H9 (cell line): ENCODE results near the gene PRICKLE3. TPM values are rescaled to one million over a fixed set of nuclear protein-coding genes. Genes with fewer than 3 reads are reported as not detected.

Source experiments
- DNase-seq: peaks from one replicate; pipeline ENCODE4 v3.0.0-alpha.2; 2017
- H2AFZ ChIP-seq: one replicate; pipeline ENCODE4 v1.6.1; 2013; ENCODE audit warnings: mild to moderate bottlenecking, low read length, control low read depth, moderate library complexity
- H2AK5ac ChIP-seq: 2 replicates; pipeline ENCODE4 v1.6.1; 2013; ENCODE audit warnings: low read length, control low read depth, mixed read lengths; ENCODE audit not compliant: insufficient read length
- H2BK120ac ChIP-seq: one replicate; pipeline ENCODE4 v1.6.1; 2013; ENCODE audit warnings: low read depth, mild to moderate bottlenecking, low read length, control low read depth, inconsistent platforms; ENCODE audit not compliant: poor library complexity, severe bottlenecking
- H2BK12ac ChIP-seq: 2 replicates; pipeline ENCODE4 v1.6.1; 2013; ENCODE audit warnings: low read length, control low read depth, mixed read lengths, low read depth; ENCODE audit not compliant: insufficient read length
- H2BK15ac ChIP-seq: 2 replicates; pipeline ENCODE4 v1.6.1; 2013; ENCODE audit warnings: low read depth, low read length, control low read depth
- H2BK20ac ChIP-seq: one replicate; pipeline ENCODE4 v1.6.1; 2013; ENCODE audit warnings: low read depth, mild to moderate bottlenecking, low read length, control low read depth, inconsistent platforms; ENCODE audit not compliant: poor library complexity, severe bottlenecking
- H2BK5ac ChIP-seq: 2 replicates; pipeline ENCODE4 v1.6.1; 2013; ENCODE audit warnings: low read length, control low read depth, mixed read lengths; ENCODE audit not compliant: insufficient read length
- H3K14ac ChIP-seq: 2 replicates; pipeline ENCODE4 v1.6.1; 2013; ENCODE audit warnings: low read length, control low read depth; ENCODE audit not compliant: insufficient read depth
- H3K18ac ChIP-seq: 2 replicates; pipeline ENCODE4 v1.6.1; 2013; ENCODE audit warnings: low read depth, mild to moderate bottlenecking, mixed read lengths, low read length, control low read depth; ENCODE audit not compliant: insufficient read length
- H3K23ac ChIP-seq: 2 replicates; pipeline ENCODE4 v1.6.1; 2013; ENCODE audit warnings: low read length, control low read depth, mixed read lengths, low read depth; ENCODE audit not compliant: insufficient read length
- H3K23me2 ChIP-seq: 2 replicates; pipeline ENCODE4 v1.6.1; 2013; ENCODE audit warnings: low read depth, mild to moderate bottlenecking, mixed read lengths, low read length, control low read depth; ENCODE audit not compliant: insufficient read length, poor library complexity, severe bottlenecking
- H3K27ac ChIP-seq: 2 replicates; pipeline ENCODE4 v1.5.1; 2013; ENCODE audit warnings: low read length, control low read depth, mixed read lengths, low read depth; ENCODE audit not compliant: insufficient read length
- H3K27me3 ChIP-seq: 2 replicates; pipeline ENCODE4 v1.6.1; 2013; ENCODE audit warnings: low read length, control low read depth, inconsistent platforms; ENCODE audit not compliant: insufficient read depth
- H3K4ac ChIP-seq: 2 replicates; pipeline ENCODE4 v1.6.1; 2013; ENCODE audit warnings: low read depth, mild to moderate bottlenecking, control low read depth, inconsistent platforms, low read length, moderate library complexity
- H3K4me1 ChIP-seq: 2 replicates; pipeline ENCODE4 v1.6.1; 2013; ENCODE audit warnings: low read length, control low read depth, inconsistent platforms; ENCODE audit not compliant: insufficient read depth
- H3K4me2 ChIP-seq: 2 replicates; pipeline ENCODE4 v1.6.1; 2013; ENCODE audit warnings: low read length, control low read depth, mixed read lengths; ENCODE audit not compliant: insufficient read length, insufficient read depth
- H3K56ac ChIP-seq: 2 replicates; pipeline ENCODE4 v1.6.1; 2013; ENCODE audit warnings: low read depth, mild to moderate bottlenecking, mixed read lengths, low read length, control low read depth; ENCODE audit not compliant: insufficient read length
- H3K79me1 ChIP-seq: 2 replicates; pipeline ENCODE4 v1.6.1; 2013; ENCODE audit warnings: low read depth, mild to moderate bottlenecking, moderate library complexity, low read length, control low read depth, inconsistent platforms; ENCODE audit not compliant: insufficient read depth, poor library complexity, severe bottlenecking
- H3K79me2 ChIP-seq: 2 replicates; pipeline ENCODE4 v1.6.1; 2013; ENCODE audit warnings: low read length, control low read depth, inconsistent platforms; ENCODE audit not compliant: insufficient read depth
- H3K9ac ChIP-seq: 2 replicates; pipeline ENCODE4 v1.6.1; 2013; ENCODE audit warnings: low read length, control low read depth, mixed read lengths; ENCODE audit not compliant: insufficient read length; ENCODE audit errors: extremely low read depth
- H3K9me3 ChIP-seq: one replicate; pipeline ENCODE4 v1.6.1; 2013; ENCODE audit warnings: low read depth, low read length, inconsistent platforms; ENCODE audit not compliant: control insufficient read depth
- H3T11ph ChIP-seq: one replicate; pipeline ENCODE4 v1.6.1; 2013; ENCODE audit warnings: mild to moderate bottlenecking, low read length, control low read depth, inconsistent platforms
- H4K20me1 ChIP-seq: one replicate; pipeline ENCODE4 v1.6.1; 2013; ENCODE audit not compliant: control insufficient read depth, insufficient read length, insufficient read depth
- H4K5ac ChIP-seq: 2 replicates; pipeline ENCODE4 v1.6.1; 2013; ENCODE audit warnings: low read depth, mild to moderate bottlenecking, mixed read lengths, low read length, control low read depth; ENCODE audit not compliant: insufficient read length
- H4K8ac ChIP-seq: replicated peaks from 2 replicates; pipeline ENCODE4 v1.6.1; 2013; ENCODE audit warnings: low read length, control low read depth, mixed read lengths, low read depth; ENCODE audit not compliant: insufficient read length
- H4K91ac ChIP-seq: 2 replicates; pipeline ENCODE4 v1.6.1; 2013; ENCODE audit warnings: low read depth, mild to moderate bottlenecking, moderate library complexity, mixed read lengths, low read length, control low read depth; ENCODE audit not compliant: insufficient read length
- H3K27ac Mint-ChIP-seq, 3 experiments: 2 replicates in 2 of 3; 3 replicates in 1 of 3; pipeline ENCODE4 v1.8.0; 2020 to 2021; ENCODE audit warnings: mixed read lengths in 3 of 3, mild to moderate bottlenecking in 1 of 3, moderate library complexity in 1 of 3
- H3K27me3 Mint-ChIP-seq: 2 replicates; pipeline ENCODE4 v1.8.0; 2021; ENCODE audit warnings: low read depth, mild to moderate bottlenecking, moderate library complexity, mixed read lengths
- H3K36me3 Mint-ChIP-seq, 3 experiments: 2 replicates in 2 of 3; 3 replicates in 1 of 3; pipeline ENCODE4 v1.8.0; 2020 to 2021; ENCODE audit warnings: low read depth in 3 of 3, mixed read lengths in 3 of 3; ENCODE audit not compliant: insufficient read depth in 1 of 3
- H3K4me1 Mint-ChIP-seq, 2 experiments: 2 replicates each; pipeline ENCODE4 v1.8.0; 2020; ENCODE audit warnings: mixed read lengths in 2 of 2
- H3K4me3 Mint-ChIP-seq, 2 experiments: 2 replicates in 1 of 2; 3 replicates in 1 of 2; pipeline ENCODE4 v1.8.0; 2020 to 2021; ENCODE audit warnings: mild to moderate bottlenecking in 2 of 2, mixed read lengths in 2 of 2, moderate library complexity in 1 of 2
- H3K9me3 Mint-ChIP-seq, 2 experiments: 2 replicates in 1 of 2; 3 replicates in 1 of 2; pipeline ENCODE4 v1.8.0; 2020; ENCODE audit warnings: mild to moderate bottlenecking in 2 of 2, mixed read lengths in 2 of 2, moderate library complexity in 1 of 2
- CTCF ChIP-seq: fragments of 200-600 bp; sonication (generic); conservative IDR thresholded peaks from 3 replicates; pipeline ENCODE4 v1.8.0; 2021; ENCODE audit warnings: antibody characterized with exemption, mild to moderate bottlenecking
- WGBS: extraction: QIAGEN DNeasy Blood & Tissue Kit; methylation state at CpG from one replicate; pipeline ENCODE4 v1.1.7; 2013; ENCODE audit warnings: missing lambda C conversion rate, low lambda C conversion rate, mixed read lengths; ENCODE audit not compliant: insufficient read length; ENCODE audit errors: extremely low coverage; 5-methylcytosine and 5-hydroxymethylcytosine counted together
- total RNA-seq: library from RNA; stranded (reverse); gene quantifications from 2 replicates; pipeline ENCODE4 v1.2.1, GENCODE V29; 2021

Gene PRICKLE3
- total RNA-seq, 1 experiment from 2014 or later: 9.7 TPM

- H3K4me3 Mint-ChIP-seq: peak within 1 kb of the TSS; percentile 72 to 84
- Histone ChIP-seq H3K79me1 (no peaks in the 10 kb centered on the region), H3K14ac (no peak within 1 kb of the TSS), H3K56ac (no peak within 1 kb of the TSS), H3K27ac (no peak within 1 kb of the TSS), H3K79me2 (no peaks in the 10 kb centered on the region), H3K23ac (no peak within 1 kb of the TSS), H2BK20ac (no peak within 1 kb of the TSS), H3K18ac (no peak within 1 kb of the TSS), H2BK12ac (no peak within 1 kb of the TSS), H3K23me2 (peaks cover 14% of the 10 kb centered on the region), H3K4ac (no peak within 1 kb of the TSS), H2BK5ac (no peak within 1 kb of the TSS), H4K20me1 (no peaks in the 10 kb centered on the region), H4K5ac (no peak within 1 kb of the TSS), H3K4me2 (peak within 1 kb of the TSS; percentile 28), H3K4me1 (no peaks in the 10 kb centered on the region), H2AK5ac (no peak within 1 kb of the TSS), H3K9ac (no peak within 1 kb of the TSS), H4K8ac (no peak within 1 kb of the TSS), H3K9me3 (peaks cover 18% of the 10 kb centered on the region), H4K91ac (no peak within 1 kb of the TSS), H2AFZ (no peak within 1 kb of the TSS), H3T11ph (no peak within 1 kb of the TSS), H3K27me3 (no peaks in the 10 kb centered on the region; the same call in 1 of the 2 replicates), H2BK120ac (no peak within 1 kb of the TSS), H2BK15ac (no peak within 1 kb of the TSS)
- peaks cover 33% of the 10 kb centered on the region for H3K27me3 Mint-ChIP-seq
- H3K4me1 Mint-ChIP-seq: peaks cover 8 to 21% of the 10 kb centered on the region in 2 experiments
- H3K36me3 Mint-ChIP-seq: peaks cover 0 to 4% (median 4%) of the 10 kb centered on the region in 3 experiments; a peak in 3 of 7 replicates
- peaks cover 60 to 67% of the 10 kb centered on the region in 2 experiments for H3K9me3 Mint-ChIP-seq
- DNase-seq: peak; percentile 40
- no peak for TF ChIP-seq CTCF
- WGBS: no CpG with 5 or more reads among the region's 28 CpGs
- H3K27ac Mint-ChIP-seq: no peak within 1 kb of the TSS
Observed at GRCh38 chrX:49162620-49163019, 23.6 kb downstream of the PRICKLE3 start, which contains the start of gene MAGIX. MAGIX (plus strand) TSS chrX:49162758; CDS start chrX:49162890, 132 bp downstream.
